Esophagus squamous epithelium (tissue), 5 donors: ENCODE measurements around the gene OR56A1. TPM values are rescaled to one million over a fixed set of nuclear protein-coding genes. Genes with fewer than 3 reads are reported as not detected.

ENCODE experiments used
- DNase-seq: peaks from one replicate; lab custom pipeline; 2025; lab: John Stamatoyannopoulos, UW
- H3K27ac ChIP-seq, 4 donors: fragments of 200-600 bp; sonication (generic); one replicate each; pipeline ENCODE4 v1.5.1; 2016 to 2019; ENCODE audit warnings: mild to moderate bottlenecking in 1 of 4
- H3K27me3 ChIP-seq, 4 donors: fragments of 200-600 bp; sonication (generic); 1 replicate in 3 of 4; 2 replicates in 1 of 4; pipeline versions ENCODE4 v1.5.1 to v1.6.0; 2017 to 2021; ENCODE audit warnings: antibody characterized with exemption in 1 of 4
- H3K36me3 ChIP-seq, 3 donors: fragments of 200-600 bp; sonication (generic); one replicate each; pipeline ENCODE4 v1.5.1; 2016 to 2019
- H3K4me1 ChIP-seq, 3 donors: fragments of 200-600 bp; sonication (generic); one replicate each; pipeline ENCODE4 v1.5.1; 2017 to 2019
- H3K4me3 ChIP-seq, 4 donors: fragments of 200-600 bp; sonication (generic); 1 replicate in 3 of 4; 2 replicates in 1 of 4; pipeline ENCODE4 v1.5.1; 2016 to 2019; ENCODE audit warnings: mild to moderate bottlenecking in 2 of 4, moderate library complexity in 1 of 4
- H3K9me3 ChIP-seq, 3 donors: fragments of 200-600 bp; sonication (generic); one replicate each; pipeline ENCODE4 v1.5.1; 2016 to 2019
- POLR2A ChIP-seq, 4 donors: fragments of 450-650 bp; IDR thresholded peaks; one replicate each; pipeline ENCODE4 v1.6.1; 2017; ENCODE audit warnings: antibody characterized with exemption in 4 of 4, mild to moderate bottlenecking in 4 of 4, moderate library complexity in 3 of 4
- WGBS, 2 donors: methylation state at CpG; one replicate each; pipeline ENCODE4 v1.1.5; 2018; 5-methylcytosine and 5-hydroxymethylcytosine counted together
- intact Hi-C: fragments of 100-400 bp; cut with DNase I; formaldehyde crosslinking; loops from one replicate; pipeline ENCODE4 v1.15.0; 2022
- total RNA-seq, 4 donors: library from RNA; depleted of rRNA; stranded (reverse); fragments of >200 nt; gene quantifications; one replicate each; pipeline ENCODE4 v1.1.0, GENCODE V29; 2016
- TF ChIP-seq, protein P1 (sequence below), 6 experiments: fragments of 450-650 bp in 4 of 6; fragments of 200-600 bp in 2 of 6; sonication (generic) in 2 of 6; IDR thresholded peaks; one replicate each; pipeline ENCODE4 v1.5.1; 2016 to 2019; ENCODE audit warnings: antibody characterized with exemption in 6 of 6, mild to moderate bottlenecking in 4 of 6, moderate library complexity in 4 of 6
- donor health status: DM: yes; HTN: yes; CAD: no.

The OR56A1 gene
- total RNA-seq, 4 donors from 2014 or later: not detected

DNA sequence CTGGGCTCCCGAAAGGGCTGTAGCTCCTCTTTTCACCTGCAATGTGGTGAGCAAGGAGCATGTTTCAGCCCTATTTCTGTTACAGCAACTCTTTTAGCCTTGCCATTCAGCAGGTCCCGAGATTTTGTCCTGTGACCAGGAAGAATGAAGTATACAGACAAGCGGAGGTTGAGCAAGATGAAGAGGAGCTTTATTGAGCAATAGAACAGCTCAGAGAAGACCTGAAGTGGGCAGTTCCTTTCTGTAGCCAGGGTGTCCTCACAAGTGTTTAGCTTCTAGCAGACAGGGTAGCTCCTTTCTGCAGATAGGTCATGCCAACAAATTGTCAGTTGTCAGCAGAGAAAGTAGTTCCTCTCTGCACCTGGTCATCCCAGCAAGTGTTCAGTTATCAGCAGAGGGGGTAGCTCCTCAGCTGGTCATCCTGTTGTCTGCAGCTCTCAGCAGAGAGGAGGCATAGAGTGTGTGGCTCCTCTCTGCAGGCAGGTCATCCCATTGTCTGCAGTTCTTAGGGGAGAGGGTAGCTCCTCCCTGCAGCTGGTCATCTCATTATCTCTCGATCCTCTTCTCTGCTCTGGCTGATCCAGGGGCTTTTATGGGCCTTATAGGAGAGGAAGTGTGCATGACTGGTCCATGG, 18.4 kb downstream of the OR56A1 start:
- Histone ChIP-seq H3K36me3 (no peaks in the 10 kb centered on the region), H3K4me3 (no peak overlapping the region), H3K4me1 (no peaks in the 10 kb centered on the region), H3K27me3 (peaks cover 0 to 4% (median 0%) of the 10 kb centered on the region in 4 donors), H3K9me3 (no peaks in the 10 kb centered on the region), H3K27ac (no peak overlapping the region)
- intact Hi-C loops: no loop called here
- TF ChIP-seq POLR2A (IDR thresholded peaks at IDR 0.05): no peak
- TF ChIP-seq, protein P1, sequence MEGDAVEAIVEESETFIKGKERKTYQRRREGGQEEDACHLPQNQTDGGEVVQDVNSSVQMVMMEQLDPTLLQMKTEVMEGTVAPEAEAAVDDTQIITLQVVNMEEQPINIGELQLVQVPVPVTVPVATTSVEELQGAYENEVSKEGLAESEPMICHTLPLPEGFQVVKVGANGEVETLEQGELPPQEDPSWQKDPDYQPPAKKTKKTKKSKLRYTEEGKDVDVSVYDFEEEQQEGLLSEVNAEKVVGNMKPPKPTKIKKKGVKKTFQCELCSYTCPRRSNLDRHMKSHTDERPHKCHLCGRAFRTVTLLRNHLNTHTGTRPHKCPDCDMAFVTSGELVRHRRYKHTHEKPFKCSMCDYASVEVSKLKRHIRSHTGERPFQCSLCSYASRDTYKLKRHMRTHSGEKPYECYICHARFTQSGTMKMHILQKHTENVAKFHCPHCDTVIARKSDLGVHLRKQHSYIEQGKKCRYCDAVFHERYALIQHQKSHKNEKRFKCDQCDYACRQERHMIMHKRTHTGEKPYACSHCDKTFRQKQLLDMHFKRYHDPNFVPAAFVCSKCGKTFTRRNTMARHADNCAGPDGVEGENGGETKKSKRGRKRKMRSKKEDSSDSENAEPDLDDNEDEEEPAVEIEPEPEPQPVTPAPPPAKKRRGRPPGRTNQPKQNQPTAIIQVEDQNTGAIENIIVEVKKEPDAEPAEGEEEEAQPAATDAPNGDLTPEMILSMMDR (IDR thresholded peaks at IDR 0.05): no peak
- 25 to 51% methylated on average over 1 to 2 of the region's 4 CpGs for WGBS, 2 donors
- no peak for DNase-seq

DNA sequence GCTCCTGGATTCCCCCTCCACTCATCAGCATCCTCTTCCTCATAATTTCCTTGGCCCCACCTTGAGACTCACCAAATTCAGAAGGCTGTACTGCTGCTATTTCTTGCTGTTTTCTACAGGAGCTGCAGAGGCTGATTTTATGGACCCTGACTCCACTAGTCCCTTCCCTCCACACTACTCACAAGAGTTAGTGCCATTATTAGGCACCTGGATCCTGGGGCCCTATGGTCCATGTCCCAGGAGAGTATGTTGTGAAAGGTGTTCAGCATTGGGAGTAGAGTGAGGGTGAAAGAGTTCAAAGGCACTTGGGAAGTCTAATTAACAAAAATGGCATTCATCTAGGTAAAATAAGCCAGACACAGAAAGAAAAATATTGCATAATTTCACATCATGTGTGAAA, 23.7 kb downstream of the OR56A1 start, which contains the start of gene OR56A4:
Gene OR56A4 (minus strand): TSS at position 101 of the 400 bp plus-strand sequence. CDS start 3,954 bp downstream, outside the sequence.
- H3K27ac ChIP-seq: no peak within 1 kb of the TSS
- no peak for DNase-seq
- no peaks in the 10 kb centered on the region for H3K27me3 ChIP-seq
- intact Hi-C loops: no loop called here
- no peaks in the 10 kb centered on the region for H3K36me3 ChIP-seq
- no peak within 1 kb of the TSS for H3K4me3 ChIP-seq
- no peaks in the 10 kb centered on the region for H3K9me3 ChIP-seq
- no peak for TF ChIP-seq POLR2A (IDR thresholded peaks at IDR 0.05)
- TF ChIP-seq, protein P1 (IDR thresholded peaks at IDR 0.05): no peak
- no peaks in the 10 kb centered on the region for H3K4me1 ChIP-seq

DNA sequence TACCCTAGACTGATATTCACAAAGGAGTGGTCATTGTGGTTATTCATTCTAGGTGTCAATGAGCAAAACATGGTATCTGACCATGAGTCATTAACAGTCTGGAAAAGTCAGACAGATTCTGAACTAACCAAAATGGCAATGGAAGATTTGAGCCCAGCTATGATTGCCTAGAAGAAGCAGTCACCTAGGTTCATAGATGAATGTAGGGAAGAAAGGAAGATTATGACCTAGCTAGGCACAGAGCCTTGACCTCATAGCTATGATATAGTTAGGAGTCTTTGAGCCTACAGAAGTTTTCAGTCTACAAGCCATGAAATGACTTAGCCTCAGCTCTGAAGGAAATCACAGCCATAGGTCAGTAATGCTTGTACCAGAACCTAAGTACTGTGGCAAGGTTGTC, 24.2 kb downstream of the OR56A1 start:
- intact Hi-C loops: no loop called here
- H3K4me3 ChIP-seq: no peak overlapping the region
- TF ChIP-seq, protein P1 (IDR thresholded peaks at IDR 0.05): no peak
- TF ChIP-seq POLR2A (IDR thresholded peaks at IDR 0.05): no peak
- H3K27ac ChIP-seq: no peak overlapping the region
- no peaks in the 10 kb centered on the region for H3K27me3 ChIP-seq
- no peak for DNase-seq
- H3K9me3 ChIP-seq: no peaks in the 10 kb centered on the region
- no peaks in the 10 kb centered on the region for H3K36me3 ChIP-seq
- no peaks in the 10 kb centered on the region for H3K4me1 ChIP-seq

GRCh38 chr11:6002202-6002699, 28.3 kb downstream of the OR56A1 start:
- 64 to 68% methylated on average over 7 of the region's 7 CpGs for WGBS, 2 donors
- no peak for TF ChIP-seq POLR2A (IDR thresholded peaks at IDR 0.05)
- TF ChIP-seq, protein P1 (IDR thresholded peaks at IDR 0.05): no peak
- H3K4me1 ChIP-seq: no peaks in the 10 kb centered on the region
- DNase-seq: no peak
- H3K4me3 ChIP-seq: no peak overlapping the region
- H3K9me3 ChIP-seq: no peaks in the 10 kb centered on the region
- intact Hi-C loops: no loop called here
- H3K27ac ChIP-seq: no peak overlapping the region
- H3K36me3 ChIP-seq: no peaks in the 10 kb centered on the region
- no peaks in the 10 kb centered on the region for H3K27me3 ChIP-seq

GRCh38 chr11:5994791-5995190, 35.8 kb downstream of the OR56A1 start:
- no peaks in the 10 kb centered on the region for H3K36me3 ChIP-seq
- TF ChIP-seq, protein P1 (IDR thresholded peaks at IDR 0.05): no peak
- no peak for TF ChIP-seq POLR2A (IDR thresholded peaks at IDR 0.05)
- H3K9me3 ChIP-seq: no peaks in the 10 kb centered on the region
- no peaks in the 10 kb centered on the region for H3K27me3 ChIP-seq
- no peak overlapping the region for H3K4me3 ChIP-seq
- WGBS, 2 donors: 84 to 90% methylated on average over 11 of the region's 14 CpGs
- H3K4me1 ChIP-seq: no peaks in the 10 kb centered on the region
- intact Hi-C loops: no loop called here
- H3K27ac ChIP-seq: no peak overlapping the region
- DNase-seq: no peak
